ENCODE measurements around the gene REL.

DNA sequence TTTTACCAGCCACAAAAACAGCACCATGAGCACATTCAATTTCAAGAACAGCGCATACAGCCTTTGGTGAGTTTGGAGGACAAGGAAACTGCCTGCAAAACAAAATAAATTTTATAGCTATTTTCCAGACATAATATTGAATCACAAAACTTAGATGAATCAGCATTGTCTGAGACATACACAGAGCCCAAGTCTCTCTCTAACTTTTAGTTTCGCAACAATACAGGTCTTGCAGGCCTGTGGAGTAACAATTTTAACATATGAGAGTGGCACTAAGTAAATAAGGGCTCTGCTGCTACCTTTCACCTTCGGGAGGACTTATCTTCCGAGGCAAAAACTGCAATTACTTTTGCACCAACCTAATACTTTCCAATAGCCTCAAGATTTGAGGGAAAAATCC is 80.1 kb downstream of the REL start:
- TF ChIP-seq, protein P1, sequence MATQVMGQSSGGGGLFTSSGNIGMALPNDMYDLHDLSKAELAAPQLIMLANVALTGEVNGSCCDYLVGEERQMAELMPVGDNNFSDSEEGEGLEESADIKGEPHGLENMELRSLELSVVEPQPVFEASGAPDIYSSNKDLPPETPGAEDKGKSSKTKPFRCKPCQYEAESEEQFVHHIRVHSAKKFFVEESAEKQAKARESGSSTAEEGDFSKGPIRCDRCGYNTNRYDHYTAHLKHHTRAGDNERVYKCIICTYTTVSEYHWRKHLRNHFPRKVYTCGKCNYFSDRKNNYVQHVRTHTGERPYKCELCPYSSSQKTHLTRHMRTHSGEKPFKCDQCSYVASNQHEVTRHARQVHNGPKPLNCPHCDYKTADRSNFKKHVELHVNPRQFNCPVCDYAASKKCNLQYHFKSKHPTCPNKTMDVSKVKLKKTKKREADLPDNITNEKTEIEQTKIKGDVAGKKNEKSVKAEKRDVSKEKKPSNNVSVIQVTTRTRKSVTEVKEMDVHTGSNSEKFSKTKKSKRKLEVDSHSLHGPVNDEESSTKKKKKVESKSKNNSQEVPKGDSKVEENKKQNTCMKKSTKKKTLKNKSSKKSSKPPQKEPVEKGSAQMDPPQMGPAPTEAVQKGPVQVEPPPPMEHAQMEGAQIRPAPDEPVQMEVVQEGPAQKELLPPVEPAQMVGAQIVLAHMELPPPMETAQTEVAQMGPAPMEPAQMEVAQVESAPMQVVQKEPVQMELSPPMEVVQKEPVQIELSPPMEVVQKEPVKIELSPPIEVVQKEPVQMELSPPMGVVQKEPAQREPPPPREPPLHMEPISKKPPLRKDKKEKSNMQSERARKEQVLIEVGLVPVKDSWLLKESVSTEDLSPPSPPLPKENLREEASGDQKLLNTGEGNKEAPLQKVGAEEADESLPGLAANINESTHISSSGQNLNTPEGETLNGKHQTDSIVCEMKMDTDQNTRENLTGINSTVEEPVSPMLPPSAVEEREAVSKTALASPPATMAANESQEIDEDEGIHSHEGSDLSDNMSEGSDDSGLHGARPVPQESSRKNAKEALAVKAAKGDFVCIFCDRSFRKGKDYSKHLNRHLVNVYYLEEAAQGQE (IDR thresholded peaks at IDR 0.05; ENCODE audit: insufficient read depth in 1 of 2, low read depth in 2 of 2, low read length in 1 of 2), result no peak
- TF ChIP-seq, protein P2, sequence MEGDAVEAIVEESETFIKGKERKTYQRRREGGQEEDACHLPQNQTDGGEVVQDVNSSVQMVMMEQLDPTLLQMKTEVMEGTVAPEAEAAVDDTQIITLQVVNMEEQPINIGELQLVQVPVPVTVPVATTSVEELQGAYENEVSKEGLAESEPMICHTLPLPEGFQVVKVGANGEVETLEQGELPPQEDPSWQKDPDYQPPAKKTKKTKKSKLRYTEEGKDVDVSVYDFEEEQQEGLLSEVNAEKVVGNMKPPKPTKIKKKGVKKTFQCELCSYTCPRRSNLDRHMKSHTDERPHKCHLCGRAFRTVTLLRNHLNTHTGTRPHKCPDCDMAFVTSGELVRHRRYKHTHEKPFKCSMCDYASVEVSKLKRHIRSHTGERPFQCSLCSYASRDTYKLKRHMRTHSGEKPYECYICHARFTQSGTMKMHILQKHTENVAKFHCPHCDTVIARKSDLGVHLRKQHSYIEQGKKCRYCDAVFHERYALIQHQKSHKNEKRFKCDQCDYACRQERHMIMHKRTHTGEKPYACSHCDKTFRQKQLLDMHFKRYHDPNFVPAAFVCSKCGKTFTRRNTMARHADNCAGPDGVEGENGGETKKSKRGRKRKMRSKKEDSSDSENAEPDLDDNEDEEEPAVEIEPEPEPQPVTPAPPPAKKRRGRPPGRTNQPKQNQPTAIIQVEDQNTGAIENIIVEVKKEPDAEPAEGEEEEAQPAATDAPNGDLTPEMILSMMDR (IDR thresholded peaks at IDR 0.05), result no peak
